Endothelial cell of umbilical vein (primary cell): ENCODE measurements around the gene RASSF5.

Experiments used
- CTCF ChIP-seq, 2 donors: IDR thresholded peaks; 1 replicate in 1 of 2; 2 replicates in 1 of 2; pipeline ENCODE4 v1.5.1; 2011; ENCODE audit warnings: low read length in 2 of 2, mild to moderate bottlenecking in 2 of 2, moderate library complexity in 2 of 2, control low read depth in 1 of 2, inconsistent platforms in 1 of 2, low read depth in 1 of 2; ENCODE audit not compliant: insufficient read depth in 1 of 2; ENCODE audit errors: extremely low read depth in 1 of 2
- EZH2 ChIP-seq: IDR thresholded peaks from 2 replicates; pipeline ENCODE4 v1.6.1; 2012; ENCODE audit warnings: borderline replicate concordance, low read depth, mild to moderate bottlenecking, moderate library complexity, low read length, inconsistent platforms; ENCODE audit not compliant: severe bottlenecking
- FOS ChIP-seq: IDR thresholded peaks from 2 replicates; pipeline ENCODE4 v1.6.1; 2011; ENCODE audit warnings: mild to moderate bottlenecking, low read length, moderate library complexity, borderline replicate concordance; ENCODE audit not compliant: insufficient read depth
- GATA2 ChIP-seq: IDR thresholded peaks from 2 replicates; pipeline ENCODE4 v1.7.0; 2011; ENCODE audit warnings: low read depth, mild to moderate bottlenecking, moderate library complexity, mixed read lengths, low read length; ENCODE audit not compliant: insufficient read length, insufficient read depth
- MYC ChIP-seq: IDR thresholded peaks from one replicate; pipeline ENCODE4 v1.6.1; 2011; ENCODE audit warnings: mild to moderate bottlenecking, low read depth, low read length
- POLR2A ChIP-seq: IDR thresholded peaks from 2 replicates; pipeline ENCODE4 v1.6.1; 2012; ENCODE audit warnings: low read depth, mild to moderate bottlenecking, control low read depth, low read length
- POLR2AphosphoS5 ChIP-seq: IDR thresholded peaks from 2 replicates; pipeline ENCODE4 v1.6.1; 2012; ENCODE audit warnings: low read depth, mild to moderate bottlenecking, control low read depth, low read length, moderate library complexity; ENCODE audit not compliant: insufficient read depth

- no peak for TF ChIP-seq CTCF (IDR thresholded peaks at IDR 0.05; ENCODE audit: extremely low read depth in 1 of 2, insufficient read depth in 1 of 2, low read depth in 1 of 2, low read length in 2 of 2)
- TF ChIP-seq POLR2A: no peak
- TF ChIP-seq EZH2: no peak
- no peak for TF ChIP-seq POLR2AphosphoS5
- no peak for TF ChIP-seq GATA2
- no peak for TF ChIP-seq FOS
- no peak for TF ChIP-seq MYC
Observed at GRCh38 chr1:206584683-206585082, 77.4 kb downstream of the RASSF5 start.
